ENCODE data around the gene AP4B1.

The AP4B1 gene

DNA sequence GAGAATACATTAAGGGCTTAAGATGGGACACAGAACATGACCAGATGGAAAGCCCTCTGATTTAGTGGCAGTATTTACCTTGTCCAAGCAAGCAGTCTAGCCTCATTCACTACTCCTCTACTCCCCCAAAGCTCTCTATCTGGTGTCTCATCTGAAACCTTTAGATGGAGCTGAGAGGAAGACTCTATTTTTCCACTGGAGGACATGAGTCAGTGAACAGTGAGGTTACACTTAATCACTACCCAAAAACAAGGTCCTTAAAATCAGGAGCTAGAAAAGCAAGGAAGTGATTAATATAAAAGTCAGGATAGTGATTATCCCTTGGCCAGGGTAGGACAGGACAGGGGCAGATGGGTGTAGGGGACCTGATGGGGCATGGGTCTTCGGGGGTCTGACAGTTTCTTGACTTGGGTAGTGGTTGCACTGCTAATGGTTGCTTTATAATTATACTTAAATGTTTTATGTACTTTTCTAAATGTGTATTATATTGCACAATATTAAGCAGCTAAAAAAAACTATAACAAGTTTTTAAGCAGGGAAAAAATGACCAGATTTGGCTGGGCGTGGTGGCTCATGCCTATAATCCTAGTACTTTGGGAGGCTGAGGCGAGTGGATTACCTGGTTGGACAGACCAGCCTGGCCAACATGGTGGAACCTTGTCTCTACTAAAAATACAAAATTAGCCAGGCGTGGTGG lies 36.1 kb downstream of the AP4B1 start:
- TF ChIP-seq GATA3 (IDR thresholded peaks at IDR 0.05; ENCODE audit: low read depth, low read length) (no peak), GATA2 (IDR thresholded peaks at IDR 0.05; ENCODE audit: low read depth, low read length) (no peak)

DNA sequence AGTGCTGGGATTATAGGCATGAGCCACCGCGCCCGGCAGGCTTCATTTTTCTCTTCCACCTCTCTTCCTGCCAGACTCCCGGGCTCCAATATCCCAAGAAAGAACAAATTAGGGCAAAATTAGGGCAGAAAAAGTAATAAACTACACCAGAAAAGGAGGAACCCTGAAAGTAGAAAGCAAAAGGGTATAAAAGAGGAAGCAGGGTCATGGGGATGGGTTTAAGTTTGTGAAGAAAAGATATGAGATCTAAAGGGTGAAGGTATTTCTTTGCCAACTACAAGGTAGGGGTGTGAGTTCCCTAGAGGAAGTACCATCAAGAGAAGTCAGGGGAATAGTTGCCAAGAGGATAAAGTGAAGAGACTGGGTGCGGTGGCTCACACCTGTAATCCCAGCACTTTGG lies 43.0 kb downstream of the AP4B1 start:
- TF ChIP-seq GATA3 (IDR thresholded peaks at IDR 0.05; ENCODE audit: low read depth, low read length) (no peak), GATA2 (IDR thresholded peaks at IDR 0.05; ENCODE audit: low read depth, low read length) (no peak)

DNA sequence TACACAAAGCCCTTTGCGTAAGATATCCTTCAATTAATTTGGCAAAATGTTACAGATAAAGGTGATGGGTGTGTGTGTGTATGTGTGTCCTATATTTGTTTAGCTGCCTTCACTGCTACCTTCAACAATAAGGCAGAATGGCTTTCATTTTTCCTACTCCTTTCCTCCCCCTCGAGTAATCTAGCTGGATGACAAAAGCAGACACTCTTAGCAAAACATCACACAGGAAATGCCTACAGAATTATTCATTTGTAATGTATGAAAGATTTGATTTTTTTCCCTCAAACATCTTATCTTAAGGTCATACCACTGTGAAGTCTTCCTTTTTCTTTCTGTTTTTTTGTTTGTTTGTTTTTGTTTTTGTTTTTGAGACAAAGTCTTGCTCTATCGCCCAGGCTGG lies 43.7 kb downstream of the AP4B1 start:
- TF ChIP-seq GATA2 (IDR thresholded peaks at IDR 0.05; ENCODE audit: low read depth, low read length) = no peak
- no peak for TF ChIP-seq GATA3 (IDR thresholded peaks at IDR 0.05; ENCODE audit: low read depth, low read length)

DNA sequence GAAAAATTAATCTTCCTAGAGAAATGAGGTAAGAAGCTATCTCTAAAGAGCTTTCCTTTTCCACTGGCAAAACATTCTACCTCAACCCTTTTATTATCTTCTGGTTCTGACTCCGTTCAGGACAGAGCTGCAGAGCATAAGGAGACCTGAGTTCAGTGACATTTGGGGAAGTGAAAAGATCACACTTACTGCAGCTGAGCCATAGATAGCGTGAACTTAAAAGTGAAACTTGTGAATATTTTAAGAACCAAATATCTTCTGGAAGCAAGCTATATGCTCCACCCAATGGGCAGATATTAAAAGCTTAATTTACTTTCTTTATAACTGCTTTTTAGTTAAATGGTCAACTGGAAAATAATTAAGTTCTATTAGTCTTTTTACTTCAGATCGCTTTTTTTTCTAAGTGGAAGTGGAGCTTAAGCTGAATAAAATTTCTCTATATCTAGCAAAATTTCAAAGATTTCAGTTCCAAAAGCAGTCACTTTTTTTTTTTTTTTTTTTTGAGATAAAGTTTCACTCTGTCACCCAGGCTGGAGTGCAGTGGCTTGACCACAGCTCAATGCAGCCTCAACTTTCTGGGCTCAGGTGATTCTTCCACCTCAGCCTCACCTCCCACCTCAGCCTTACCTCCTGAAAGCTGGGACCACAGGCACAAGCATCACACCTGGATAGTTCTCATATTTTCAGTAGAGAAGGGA lies 45.0 kb downstream of the AP4B1 start:
- TF ChIP-seq GATA3 (IDR thresholded peaks at IDR 0.05; ENCODE audit: low read depth, low read length) (no peak), GATA2 (IDR thresholded peaks at IDR 0.05; ENCODE audit: low read depth, low read length) (no peak)

DNA sequence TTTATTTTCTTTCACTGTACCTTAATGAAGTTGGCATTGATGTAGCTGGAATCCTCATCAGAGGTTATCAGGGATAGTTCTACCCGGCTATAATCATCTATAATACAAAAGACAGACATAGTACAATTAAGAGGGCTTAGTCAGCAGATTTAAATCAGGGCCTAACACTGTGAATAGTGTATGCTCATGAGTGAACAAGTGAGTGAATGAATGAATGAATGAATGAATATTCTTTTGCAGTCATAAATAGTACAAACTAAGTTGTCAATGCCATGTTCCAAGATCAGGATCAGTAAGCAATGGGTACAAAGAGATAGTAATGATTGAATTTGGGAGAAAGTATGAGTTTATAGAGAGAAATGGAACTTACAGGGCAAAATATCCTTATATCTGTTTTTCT lies 45.6 kb downstream of the AP4B1 start:
- TF ChIP-seq GATA2 (IDR thresholded peaks at IDR 0.05; ENCODE audit: low read depth, low read length) = no peak
- no peak for TF ChIP-seq GATA3 (IDR thresholded peaks at IDR 0.05; ENCODE audit: low read depth, low read length)

DNA sequence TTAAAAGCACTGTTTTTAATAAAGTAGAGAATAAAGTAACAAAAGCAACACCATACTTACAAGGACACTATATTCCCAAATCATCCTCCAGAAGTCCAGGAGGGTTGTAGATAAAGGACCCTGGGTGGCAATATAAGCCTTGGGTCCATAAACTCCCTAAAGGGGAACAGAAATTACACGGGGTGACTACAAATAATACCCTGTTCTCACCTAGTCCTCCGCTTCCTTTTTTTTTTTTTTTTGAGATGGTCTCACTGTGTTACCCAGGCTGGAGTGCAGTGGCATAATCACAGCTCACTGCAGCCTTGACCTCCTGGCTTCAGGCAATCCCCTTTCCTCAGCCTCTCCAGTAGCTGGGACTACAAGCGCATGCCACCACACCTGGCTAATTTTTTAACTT lies 46.2 kb downstream of the AP4B1 start:
- TF ChIP-seq GATA2 (IDR thresholded peaks at IDR 0.05; ENCODE audit: low read depth, low read length) = no peak
- no peak for TF ChIP-seq GATA3 (IDR thresholded peaks at IDR 0.05; ENCODE audit: low read depth, low read length)

DNA sequence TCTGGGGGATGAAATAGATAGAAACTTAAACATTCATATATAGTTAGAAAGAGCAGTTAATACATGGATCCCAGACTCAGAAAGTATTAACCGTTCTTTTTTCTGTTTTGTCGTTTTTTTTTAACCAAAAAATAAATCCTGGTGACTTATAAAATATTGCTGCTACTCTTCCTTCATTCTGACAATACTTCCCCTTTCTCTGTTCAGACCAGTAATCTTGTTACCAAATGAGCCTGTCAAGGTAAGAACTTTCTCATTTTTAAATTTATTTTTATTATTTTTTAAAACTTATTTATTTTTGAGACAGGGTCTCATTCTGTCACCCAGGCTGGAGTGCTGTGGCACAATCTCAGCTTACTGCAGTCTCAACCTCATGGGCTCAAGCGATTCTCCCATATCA lies 46.8 kb downstream of the AP4B1 start:
- TF ChIP-seq GATA2 (IDR thresholded peaks at IDR 0.05; ENCODE audit: low read depth, low read length) = no peak
- no peak for TF ChIP-seq GATA3 (IDR thresholded peaks at IDR 0.05; ENCODE audit: low read depth, low read length)

DNA sequence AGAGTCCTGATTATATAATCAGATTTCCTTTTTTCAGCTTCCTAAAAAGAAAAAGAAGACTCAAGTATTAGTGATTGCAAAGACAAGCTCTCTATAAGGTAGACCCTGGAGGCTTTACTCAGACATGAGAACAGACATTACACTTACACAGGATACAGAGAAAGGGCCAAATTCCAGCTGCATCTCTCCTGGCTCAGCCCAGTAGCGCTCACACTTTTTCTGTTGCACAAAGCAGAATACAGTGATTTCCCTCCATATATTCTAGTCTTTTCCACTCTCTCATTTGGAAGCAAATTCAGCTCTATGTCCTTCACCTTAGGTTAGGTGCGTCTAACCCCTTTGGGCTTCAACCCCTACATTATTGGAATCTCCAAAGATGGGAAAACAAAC lies 48.2 kb downstream of the AP4B1 start:
- no peak for TF ChIP-seq GATA3 (IDR thresholded peaks at IDR 0.05; ENCODE audit: low read depth, low read length)
- no peak for TF ChIP-seq GATA2 (IDR thresholded peaks at IDR 0.05; ENCODE audit: low read depth, low read length)

DNA sequence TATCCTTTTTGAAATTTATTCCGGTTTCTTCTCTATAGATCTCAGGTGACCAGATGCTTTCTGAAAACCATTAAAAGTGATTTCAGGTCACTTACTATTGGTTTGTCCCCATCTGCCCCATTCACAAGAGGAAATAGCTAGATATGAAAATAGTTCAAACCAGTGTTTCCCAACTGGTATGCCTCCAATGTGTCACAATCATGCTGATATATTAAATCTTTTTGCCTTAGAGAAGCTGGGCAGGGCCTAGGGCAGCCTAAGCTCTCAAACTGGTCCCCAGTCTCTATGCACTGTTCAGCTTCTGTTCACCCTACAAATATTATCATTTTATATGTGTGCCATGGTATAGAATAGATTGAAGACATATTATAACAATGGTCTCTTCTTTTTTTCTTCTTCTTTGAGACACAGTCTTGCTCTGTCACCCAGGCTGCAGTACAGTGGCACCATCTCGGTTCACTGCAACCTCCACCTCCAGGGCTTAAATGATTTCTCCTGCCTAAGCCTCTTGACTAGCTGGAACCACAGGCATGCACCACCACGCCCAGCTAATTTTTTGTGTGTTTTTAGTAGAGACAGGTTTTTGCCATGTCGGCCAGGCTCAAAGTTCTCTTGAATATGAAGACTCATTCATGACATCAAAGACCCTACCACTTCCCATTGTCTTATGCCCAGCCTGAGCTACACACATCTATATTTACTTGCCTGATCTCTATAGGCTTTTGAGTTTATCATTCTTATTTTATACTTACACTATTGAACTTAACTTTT lies 48.8 kb downstream of the AP4B1 start:
- TF ChIP-seq GATA3 (IDR thresholded peaks at IDR 0.05; ENCODE audit: low read depth, low read length) = no peak
- TF ChIP-seq GATA2 (IDR thresholded peaks at IDR 0.05; ENCODE audit: low read depth, low read length) = no peak

DNA sequence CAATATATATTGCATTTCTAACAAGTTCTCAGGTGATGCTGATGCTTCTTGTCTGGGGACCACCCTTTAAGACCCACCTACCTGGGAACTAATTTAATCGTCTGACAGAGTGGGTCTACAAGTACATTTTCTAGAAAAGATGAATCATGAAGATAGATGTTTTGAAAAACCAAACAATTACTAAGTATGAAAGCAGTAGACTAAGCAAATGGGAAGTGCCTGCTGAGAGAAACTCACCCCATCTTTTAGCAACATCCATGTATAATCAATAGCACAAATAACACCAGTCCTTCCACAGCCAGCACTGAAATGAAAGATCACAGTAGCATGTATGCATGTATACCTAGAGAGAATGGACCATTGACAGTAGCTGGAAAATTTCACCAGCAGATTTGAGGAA lies 50.4 kb downstream of the AP4B1 start:
- no peak for TF ChIP-seq GATA2 (IDR thresholded peaks at IDR 0.05; ENCODE audit: low read depth, low read length)
- no peak for TF ChIP-seq GATA3 (IDR thresholded peaks at IDR 0.05; ENCODE audit: low read depth, low read length)

DNA sequence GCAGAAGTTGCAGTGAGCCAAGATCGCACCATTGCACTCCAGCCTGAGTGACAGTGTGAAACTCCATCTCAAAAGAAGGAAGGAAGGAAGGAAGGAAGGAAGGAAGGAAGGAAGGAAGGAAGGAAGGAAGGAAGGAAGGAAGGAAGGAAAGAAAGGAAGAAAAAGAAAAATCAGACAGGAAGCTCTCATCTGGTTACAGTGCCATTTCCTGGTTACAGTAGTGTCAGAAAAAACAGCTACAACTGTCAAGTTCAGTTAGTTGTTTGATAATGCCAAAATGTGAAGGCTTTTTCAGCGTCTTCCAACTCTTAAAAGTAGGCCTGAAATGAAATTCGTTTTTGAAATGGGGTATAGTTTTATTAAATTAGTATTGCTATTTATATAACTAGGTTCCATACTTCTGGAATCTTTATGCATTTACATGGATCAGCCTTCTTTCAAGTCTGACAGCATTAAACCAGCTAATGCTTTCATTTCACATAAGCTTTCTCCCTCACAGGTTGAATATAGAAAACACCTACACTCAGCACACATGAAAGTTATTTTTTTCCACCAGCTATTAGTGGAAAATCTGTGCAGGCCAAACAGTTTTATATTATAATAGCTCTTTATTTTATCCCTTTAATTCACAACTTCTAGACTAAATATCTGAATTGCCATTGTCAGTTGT lies 54.3 kb downstream of the AP4B1 start:
- no peak for TF ChIP-seq GATA2 (IDR thresholded peaks at IDR 0.05; ENCODE audit: low read depth, low read length)

DNA sequence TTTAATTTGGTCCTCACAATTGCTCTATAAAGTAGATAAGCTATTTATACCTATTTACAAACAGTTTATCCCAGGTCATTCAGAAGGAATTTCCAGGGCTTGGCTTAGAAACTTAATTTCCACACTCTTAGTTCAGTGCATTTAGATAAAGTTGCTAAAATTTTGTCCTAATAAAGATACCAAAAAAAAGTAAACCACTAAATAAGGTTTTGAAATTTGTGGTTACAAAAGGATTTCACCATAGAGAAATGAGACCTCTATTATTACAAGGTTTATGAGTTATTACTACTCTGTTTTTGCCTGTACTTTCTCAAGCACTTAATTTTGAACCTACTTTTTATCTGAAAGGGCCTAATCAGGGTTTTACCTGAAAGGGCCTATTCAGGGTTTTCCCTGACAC lies 55.5 kb downstream of the AP4B1 start:
- TF ChIP-seq GATA2 (IDR thresholded peaks at IDR 0.05; ENCODE audit: low read depth, low read length) (no peak), GATA3 (IDR thresholded peaks at IDR 0.05; ENCODE audit: low read depth, low read length) (no peak)

DNA sequence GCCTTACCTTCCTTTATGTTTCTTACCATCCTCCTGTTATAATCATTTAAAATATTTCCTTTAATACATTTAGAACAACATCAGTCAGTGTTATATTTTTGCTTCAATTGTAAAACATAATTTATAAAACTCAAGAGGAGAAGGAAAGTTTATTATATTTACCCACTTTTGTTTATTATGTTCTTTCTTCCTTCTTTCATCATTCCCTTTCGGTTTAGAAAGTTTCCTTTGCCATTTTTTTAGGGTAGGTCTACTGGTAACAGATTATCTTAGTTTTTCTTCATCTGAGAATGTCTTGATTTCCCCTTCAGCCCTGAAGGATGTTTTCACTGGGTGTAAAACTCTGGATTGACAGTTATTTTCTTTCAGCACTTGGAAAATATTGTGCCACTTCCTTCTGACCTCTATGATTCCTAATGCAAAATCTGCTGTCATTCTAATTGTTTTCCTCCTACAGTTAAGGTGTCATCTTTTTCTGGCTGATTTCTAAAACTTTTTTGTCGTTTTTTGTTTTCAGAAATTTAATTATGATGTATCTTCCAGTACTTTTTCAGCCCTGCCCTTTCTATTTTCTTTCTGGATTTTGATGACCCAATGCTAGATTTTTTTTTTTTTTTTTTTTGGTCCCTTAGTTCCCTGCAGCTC lies 58.1 kb downstream of the AP4B1 start:
- no peak for TF ChIP-seq GATA2 (IDR thresholded peaks at IDR 0.05; ENCODE audit: low read depth, low read length)
- TF ChIP-seq GATA3 (IDR thresholded peaks at IDR 0.05; ENCODE audit: low read depth, low read length) = no peak

All from SH-SY5Y (cell line).